K562 (cell line): Measurements from ENCODE around the gene LIPE. TPM values are rescaled to one million over a fixed set of nuclear protein-coding genes. Genes with fewer than 3 reads are reported as not detected.

ENCODE experiments used
- BCOR ChIP-seq: fragments of 450-650 bp; IDR thresholded peaks from 2 replicates; pipeline ENCODE4 v1.6.1; 2016
- E2F6 ChIP-seq, 2 experiments: IDR thresholded peaks; 2 replicates each; pipeline ENCODE4 v1.6.1; 2011; ENCODE audit warnings: borderline replicate concordance in 1 of 2, control low read depth in 1 of 2, low read depth in 1 of 2, low read length in 1 of 2, mild to moderate bottlenecking in 1 of 2, mixed read lengths in 1 of 2, moderate library complexity in 1 of 2; ENCODE audit not compliant: insufficient read depth in 1 of 2, insufficient read length in 1 of 2, poor library complexity in 1 of 2, severe bottlenecking in 1 of 2; ENCODE audit errors: extremely low read depth in 1 of 2
- FOXM1 ChIP-seq, 2 experiments: fragments of 450-650 bp in 1 of 2; sonication (generic) in 1 of 2; formaldehyde crosslinking in 1 of 2; IDR thresholded peaks; 2 replicates each; pipeline versions ENCODE4 v1.6.1 to v1.9.0; 2017 to 2022; ENCODE audit warnings: low read depth in 2 of 2, mild to moderate bottlenecking in 2 of 2, missing genetic modification reagents in 1 of 2, moderate library complexity in 1 of 2
- GATAD2B ChIP-seq: fragments of 450-650 bp; IDR thresholded peaks from 2 replicates; pipeline ENCODE4 v1.6.1; 2017; ENCODE audit warnings: mild to moderate bottlenecking, borderline replicate concordance
- GTF2A2 ChIP-seq: IDR thresholded peaks from 2 replicates; pipeline ENCODE4 v1.6.1; 2016; ENCODE audit warnings: mild to moderate bottlenecking, missing genetic modification characterization, missing compliant biosample characterization
- HMBOX1 ChIP-seq: sonication (generic); IDR thresholded peaks from 2 replicates; pipeline ENCODE4 v1.6.1; 2016
- HNRNPH1 ChIP-seq: fragments of 200-400 bp; formaldehyde crosslinking; optimal IDR thresholded peaks from 2 replicates; pipeline ENCODE3; 2017; ENCODE audit warnings: low read depth, mild to moderate bottlenecking, low read length, moderate library complexity
- KAT7 ChIP-seq: sonication (generic); formaldehyde crosslinking; IDR thresholded peaks from 2 replicates; pipeline ENCODE4 v1.8.0; 2022; ENCODE audit warnings: missing genetic modification reagents, mild to moderate bottlenecking, borderline replicate concordance
- KLF6 ChIP-seq: fragments of 250-450 bp; sonication (Bioruptor Pico); IDR thresholded peaks from 2 replicates; pipeline ENCODE4 v1.4.0; 2020; ENCODE audit warnings: mild to moderate bottlenecking, moderate library complexity, borderline replicate concordance
- PCBP2 ChIP-seq: fragments of 200-400 bp; formaldehyde crosslinking; IDR thresholded peaks from 2 replicates; pipeline ENCODE4 v1.6.1; 2018; ENCODE audit warnings: low read length, low read depth, mild to moderate bottlenecking, moderate library complexity; ENCODE audit not compliant: poor library complexity, severe bottlenecking
- POLR2G ChIP-seq: fragments of 200-400 bp; formaldehyde crosslinking; IDR thresholded peaks from 2 replicates; pipeline ENCODE4 v1.6.1; 2017; ENCODE audit warnings: low read depth, mild to moderate bottlenecking, antibody characterized with exemption, low read length, moderate library complexity
- SFPQ ChIP-seq: fragments of 200-400 bp; formaldehyde crosslinking; IDR thresholded peaks from 2 replicates; pipeline ENCODE4 v1.6.1; 2017; ENCODE audit warnings: mild to moderate bottlenecking, low read depth, low read length, moderate library complexity
- SMARCA4 ChIP-seq: fragments of 450-650 bp; IDR thresholded peaks from 2 replicates; pipeline ENCODE4 v1.6.1; 2016
- TCF7L2 ChIP-seq: fragments of 150-350 bp; IDR thresholded peaks from 2 replicates; pipeline ENCODE4 v1.6.1; 2016; ENCODE audit warnings: low read depth, mild to moderate bottlenecking, low read length, moderate library complexity
- TFAM ChIP-seq: fragments of 250-450 bp; sonication (Bioruptor Pico); conservative IDR thresholded peaks from 2 replicates; pipeline ENCODE4 v1.5.0; 2021; ENCODE audit warnings: mild to moderate bottlenecking, moderate library complexity
- ZKSCAN3 ChIP-seq: fragments of 250-450 bp; sonication (Bioruptor Pico); IDR thresholded peaks from 2 replicates; pipeline ENCODE4 v1.4.0; 2020
- ZNF316 ChIP-seq: fragments of 450-650 bp; IDR thresholded peaks from 2 replicates; pipeline ENCODE4 v1.6.1; 2016
- ZNF609 ChIP-seq: sonication (generic); formaldehyde crosslinking; IDR thresholded peaks from 2 replicates; pipeline ENCODE4 v1.8.1; 2023; ENCODE audit warnings: missing genetic modification reagents, mild to moderate bottlenecking, borderline replicate concordance
- polyA plus RNA-seq, 8 experiments: library from polyadenylated mRNA; depleted of rRNA in 4 of 8; stranded (reverse) in 5 of 8; unstranded in 3 of 8; fragments of >200 nt; fragmentation: Nextera tagmentation in 2 of 8; fragmentation: Illumina TruSeq in 1 of 8; extraction: Ambion mirVana in 2 of 8; extraction: Trizol in 1 of 8; gene quantifications; 2 replicates each; pipeline versions ENCODE4 v1.2.1 to v1.2.3, GENCODE V29; 2011 to 2014; ENCODE audit warnings: inconsistent platforms in 1 of 8, missing spikeins in 1 of 8
- total RNA-seq, 7 experiments: library from RNA; depleted of rRNA in 6 of 7; stranded (reverse); fragments of >200 nt in 6 of 7; fragmentation: Illumina TruSeq in 2 of 7; extraction: Trizol in 2 of 7; gene quantifications; 2 replicates each; pipeline versions ENCODE4 v1.2.1 to v1.2.3, GENCODE V29; 2011 to 2021; ENCODE audit warnings: low replicate concordance in 1 of 7

LIPE gene
- total and polyA plus RNA-seq, 9 of the 15 experiments (the other 6 are each of a cell fraction or from before 2014, with no cell fraction given): 0.22 TPM; not detected in 8

- TF ChIP-seq ZNF609 (CRISPR knock-in tag) (no peak), GATAD2B (no peak), TFAM (no peak), PCBP2 (no peak), KAT7 (no peak), KLF6 (CRISPR knock-in tag) (no peak), POLR2G (peak; percentile 91), ZKSCAN3 (CRISPR knock-in tag) (no peak), SMARCA4 (no peak), GTF2A2 (no peak), SFPQ (no peak), TCF7L2 (no peak), BCOR (no peak), ZNF316 (no peak), HNRNPH1 (no peak), FOXM1 (IDR thresholded peaks at IDR 0.05; ENCODE audit: low read depth) (peak; percentile 12; the same call in 1 of the 2 replicates), FOXM1 (CRISPR knock-in tag; IDR thresholded peaks at IDR 0.05; ENCODE audit: low read depth) (no peak), E2F6 (IDR thresholded peaks at IDR 0.05; ENCODE audit: borderline replicate concordance in 1 of 2, extremely low read depth in 1 of 2, insufficient read depth in 1 of 2, insufficient read length in 1 of 2, low read depth in 1 of 2, low read length in 1 of 2, poor library complexity in 1 of 2, severe bottlenecking in 1 of 2) (peak; percentile 75 to 82), HMBOX1 (no peak)
Measured at GRCh38 chr19:42396381-42397262, 30.6 kb downstream of the LIPE start (continued).
